ENCODE data around the gene DDX50.
"Not testable (repeated sequence)": the region's sequence is repeated elsewhere in the genome, so short reads cannot be mapped to it uniquely, and the experiment has no call there.

DDX50 gene

DNA sequence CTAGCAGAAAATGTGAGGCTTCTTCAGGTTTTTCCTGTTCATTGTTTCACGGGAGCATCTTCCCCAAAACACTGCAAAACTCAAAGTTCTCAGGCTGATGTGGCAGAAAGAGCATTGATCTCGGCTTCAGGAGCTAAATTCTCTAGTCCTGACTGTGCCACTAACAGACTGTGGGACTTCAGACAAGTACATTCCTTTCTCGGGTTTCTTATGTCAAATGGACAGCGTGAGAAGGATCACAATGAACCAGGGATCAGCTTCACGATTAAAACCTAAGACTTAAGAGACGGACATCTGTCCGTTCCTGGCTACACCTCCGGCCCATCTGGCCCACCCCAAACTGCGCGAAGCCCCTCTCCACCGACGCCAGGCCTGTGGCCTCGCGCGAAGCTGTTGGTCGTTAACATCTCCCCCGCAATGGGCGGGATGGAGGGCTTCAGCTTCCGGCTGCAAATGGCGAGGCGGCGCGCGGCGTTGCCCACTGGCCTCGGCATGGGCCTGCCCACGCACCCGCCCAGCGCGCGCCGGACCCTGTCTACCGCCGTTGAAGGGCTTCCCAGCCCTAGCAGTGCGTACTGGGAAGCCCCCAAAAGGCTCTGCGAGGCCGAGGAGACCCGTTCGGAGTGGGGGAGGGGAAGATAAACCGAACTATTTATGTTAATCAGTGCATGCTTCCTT is 549 bp upstream of the DDX50 start:
- DNase-seq (ENCODE audit: low read depth in 2 of 2, low spot score in 1 of 2) = no peak

DNA sequence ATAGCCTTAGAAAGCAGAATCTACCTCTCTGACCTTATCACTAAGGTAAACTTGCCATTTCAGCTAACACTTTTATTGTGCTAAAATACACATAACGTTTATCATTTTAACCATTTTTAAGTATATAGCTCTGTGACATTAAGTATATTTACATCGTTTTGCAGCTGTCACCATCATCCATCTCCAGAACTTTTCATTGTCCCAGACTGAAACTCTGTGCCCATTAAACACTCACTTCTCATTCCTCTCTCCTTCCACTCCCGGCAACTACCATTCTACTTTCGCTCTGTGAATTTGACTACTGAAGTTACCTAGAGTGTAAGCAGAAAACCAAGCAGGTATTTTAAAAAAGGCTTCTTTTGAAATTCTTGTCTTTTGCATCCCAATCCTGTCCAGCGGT is 1.3 kb downstream of the DDX50 start:
- DNase-seq (ENCODE audit: low read depth in 2 of 2, low spot score in 1 of 2) = no peak

DNA sequence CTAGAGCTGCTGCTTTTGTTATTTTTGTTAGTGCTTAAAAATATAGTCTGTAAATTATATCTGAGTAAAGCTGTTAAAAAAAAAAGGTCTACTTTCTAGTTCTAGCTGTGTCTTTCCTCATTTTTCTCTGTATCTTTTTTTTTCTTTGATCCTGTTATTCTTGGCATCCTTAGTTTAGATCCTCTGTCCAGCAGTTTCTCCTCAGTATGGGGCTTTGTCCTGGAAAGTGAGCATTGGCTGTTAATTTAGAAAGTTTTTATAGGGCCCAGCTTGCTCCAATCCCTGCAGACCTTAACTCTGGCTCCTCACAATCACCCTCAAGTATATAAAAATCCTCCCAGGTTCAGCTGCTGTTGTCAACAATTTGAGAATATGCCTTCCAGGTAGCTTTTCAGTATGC is 23.5 kb downstream of the DDX50 start:
- DNase-seq (ENCODE audit: low read depth in 2 of 2, low spot score in 1 of 2) = no peak

DNA sequence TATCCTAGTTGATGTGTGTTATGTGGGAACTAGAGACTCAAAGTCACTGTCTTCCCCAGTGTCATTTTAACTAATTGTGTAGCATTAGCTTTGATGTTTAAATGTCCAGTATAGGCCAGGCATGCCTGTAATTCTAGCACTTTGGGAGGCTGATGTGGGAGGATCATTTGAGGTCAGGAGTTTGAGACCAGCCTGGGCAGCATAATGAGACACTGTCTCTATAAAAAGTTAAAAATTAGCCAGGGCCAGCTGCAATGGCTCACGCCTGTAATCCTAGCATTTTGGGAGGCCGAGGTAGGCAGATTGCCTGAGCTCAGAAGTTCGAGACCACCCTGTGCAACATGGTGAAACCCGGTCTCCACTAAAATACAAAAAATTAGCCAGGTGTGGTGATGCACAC is 24.4 kb downstream of the DDX50 start:
- no peak for DNase-seq (ENCODE audit: low read depth in 2 of 2, low spot score in 1 of 2)

DNA sequence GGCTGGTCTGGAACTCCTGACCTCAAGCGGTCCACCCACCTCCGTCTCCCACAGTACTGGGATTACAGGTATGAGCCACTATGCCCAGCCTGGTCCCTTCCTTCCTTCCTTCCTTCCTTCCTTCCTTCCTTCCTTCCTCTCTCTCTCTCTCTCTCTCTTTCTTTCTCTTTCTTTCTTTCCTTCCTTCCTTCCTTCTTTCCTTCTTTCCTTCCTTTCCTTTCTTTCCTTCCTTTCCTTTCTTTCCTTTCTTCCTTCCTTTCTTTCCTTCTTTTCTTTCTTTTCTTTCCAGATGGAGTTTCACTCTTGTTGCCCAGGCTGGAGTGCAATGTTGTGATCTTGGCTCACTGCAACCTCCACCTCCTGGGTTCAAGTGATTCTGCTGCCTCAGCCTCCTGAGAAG is 28.0 kb downstream of the DDX50 start:
- not testable (repeated sequence) for DNase-seq (ENCODE audit: low read depth in 2 of 2, low spot score in 1 of 2)

DNA sequence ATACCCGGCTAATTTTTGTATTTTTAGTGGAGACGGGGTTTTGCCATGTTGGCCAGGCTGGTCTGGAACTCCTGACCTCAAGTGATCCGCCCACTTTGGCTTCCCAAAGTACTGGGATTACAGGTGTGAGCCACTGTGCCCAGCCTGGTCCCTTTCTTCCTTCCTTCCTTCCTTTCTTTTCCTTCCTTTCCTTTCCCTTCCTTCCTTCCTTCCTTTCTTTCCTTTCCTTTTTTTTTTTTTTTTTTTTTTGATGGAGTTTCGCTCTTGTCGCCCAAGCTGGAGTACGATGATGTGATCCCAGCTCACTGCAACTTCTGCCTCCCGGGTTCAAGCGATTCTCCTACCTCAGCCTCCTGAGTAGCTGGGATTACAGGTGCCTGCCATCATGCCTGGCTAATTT is 28.8 kb downstream of the DDX50 start:
- not testable (repeated sequence) for DNase-seq (ENCODE audit: low read depth in 2 of 2, low spot score in 1 of 2)

DNA sequence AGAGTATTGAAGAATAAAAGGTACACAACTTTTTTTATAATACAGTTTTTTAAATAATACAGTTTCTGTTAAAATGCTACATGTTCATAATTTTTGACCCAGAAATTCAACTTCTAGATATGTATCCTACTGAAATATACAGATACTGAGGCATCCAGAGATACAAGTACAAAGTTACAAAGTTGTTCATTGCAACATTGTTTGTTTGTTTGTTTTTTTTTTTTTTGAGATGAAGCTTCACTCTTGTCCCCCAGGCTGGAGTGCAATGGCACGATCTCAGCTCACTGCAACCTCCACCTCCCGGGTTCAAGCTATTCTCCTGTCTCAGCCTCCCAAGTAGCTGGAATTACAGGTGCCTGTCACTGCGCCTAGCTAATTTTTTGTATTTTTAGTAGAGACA is 31.7 kb downstream of the DDX50 start:
- DNase-seq (ENCODE audit: low read depth in 2 of 2, low spot score in 1 of 2) = not testable (repeated sequence)

DNA sequence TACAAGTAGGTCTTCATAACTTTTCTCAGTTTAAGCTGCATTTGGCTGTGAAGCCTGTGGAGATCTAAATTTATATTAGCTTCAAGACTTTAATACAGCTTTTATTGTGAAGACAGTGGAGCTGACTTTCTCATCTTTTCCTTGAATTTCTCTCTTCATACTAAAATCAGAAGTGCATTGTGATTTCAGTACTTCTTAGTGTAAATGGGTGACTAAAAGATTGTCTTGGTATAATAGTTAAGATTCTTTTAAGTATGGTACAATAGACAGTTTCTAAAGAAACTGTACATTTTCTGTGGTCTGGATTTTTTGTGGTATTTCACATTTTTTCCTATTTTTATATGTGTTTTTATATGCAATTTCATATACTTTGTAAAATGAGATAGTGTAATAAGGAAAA is 33.9 kb downstream of the DDX50 start:
- no peak for DNase-seq (ENCODE audit: low read depth in 2 of 2, low spot score in 1 of 2)

DNA sequence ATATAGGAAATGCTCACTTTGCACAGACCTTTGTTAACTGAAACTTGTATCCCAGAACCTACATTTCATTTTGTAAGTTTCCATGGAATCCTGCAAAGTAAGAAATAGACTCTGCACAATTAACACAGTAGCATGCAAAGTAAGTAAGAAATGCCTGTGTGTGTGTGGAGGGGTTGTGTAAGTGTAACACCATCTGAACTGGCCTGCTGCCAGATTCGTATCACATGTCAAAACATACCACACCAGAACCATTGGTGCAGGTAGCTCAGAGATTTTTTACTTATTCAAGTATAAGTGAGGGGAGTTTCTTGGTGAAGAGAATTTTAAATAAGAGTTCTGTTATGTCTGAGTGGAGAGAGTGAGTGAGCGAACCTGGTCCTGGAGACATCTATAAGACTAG is 37.0 kb downstream of the DDX50 start:
- no peak for DNase-seq (ENCODE audit: low read depth in 2 of 2, low spot score in 1 of 2)

DNA sequence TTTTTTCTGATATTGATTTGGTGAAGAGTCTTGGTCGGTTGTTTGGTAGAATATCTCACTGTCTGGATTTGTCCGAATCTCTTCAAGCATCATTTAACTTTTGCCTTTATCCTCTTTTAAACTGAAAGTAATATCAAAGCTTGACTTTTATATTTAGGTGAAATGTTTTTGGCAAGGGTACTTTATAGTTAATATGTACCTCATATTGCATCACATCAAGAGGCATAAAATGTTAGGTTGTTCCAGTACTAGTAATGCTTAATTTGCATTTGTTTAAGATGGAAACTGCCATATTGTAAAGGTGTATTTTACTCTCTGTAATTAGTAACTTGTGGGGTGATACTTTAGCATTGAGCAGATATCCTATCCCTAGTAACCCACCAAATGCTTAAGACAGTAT is 37.8 kb downstream of the DDX50 start:
- no peak for DNase-seq (ENCODE audit: low read depth in 2 of 2, low spot score in 1 of 2)

DNA sequence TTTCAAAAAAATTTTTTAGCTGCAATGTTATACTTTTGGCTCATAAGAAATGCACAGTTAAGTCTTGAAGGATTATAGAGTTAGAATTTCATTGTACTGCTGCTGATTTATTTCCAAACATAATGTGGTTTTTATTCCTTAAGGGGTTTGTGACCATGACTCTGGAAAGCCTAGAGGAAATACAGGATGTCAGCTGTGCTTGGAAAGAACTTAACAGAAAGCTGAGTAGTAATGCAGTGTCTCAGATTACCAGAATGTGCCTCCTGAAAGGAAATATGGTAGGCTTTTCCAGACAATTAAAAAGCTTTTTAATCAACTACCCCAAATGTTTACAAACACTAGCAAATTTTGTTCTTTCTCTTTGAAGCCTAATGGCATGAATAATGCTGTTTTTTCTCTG is 39.8 kb downstream of the DDX50 start:
- DNase-seq (ENCODE audit: low read depth in 2 of 2, low spot score in 1 of 2) = not testable (repeated sequence)

DNA sequence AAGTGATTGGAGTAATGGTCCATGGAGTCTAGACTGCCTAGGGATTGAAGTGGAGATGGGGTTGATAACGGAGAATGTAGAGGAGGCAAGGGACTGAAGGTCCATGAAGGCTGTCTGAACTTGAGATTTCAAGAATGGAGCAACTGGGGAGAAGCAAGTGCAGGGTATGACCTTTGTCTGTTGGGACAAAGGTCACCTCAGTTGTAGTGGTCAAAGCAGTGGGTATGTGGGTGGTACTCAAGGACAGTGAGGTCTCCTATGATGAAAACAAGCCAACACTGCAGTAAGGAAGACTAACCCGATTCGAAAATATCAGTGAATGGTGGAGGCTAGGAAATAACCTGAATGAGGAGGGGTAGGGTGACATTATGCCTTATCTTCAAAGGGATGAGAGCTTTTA is 49.5 kb downstream of the DDX50 start:
- DNase-seq (ENCODE audit: low read depth in 2 of 2, low spot score in 1 of 2) = no peak

DNA sequence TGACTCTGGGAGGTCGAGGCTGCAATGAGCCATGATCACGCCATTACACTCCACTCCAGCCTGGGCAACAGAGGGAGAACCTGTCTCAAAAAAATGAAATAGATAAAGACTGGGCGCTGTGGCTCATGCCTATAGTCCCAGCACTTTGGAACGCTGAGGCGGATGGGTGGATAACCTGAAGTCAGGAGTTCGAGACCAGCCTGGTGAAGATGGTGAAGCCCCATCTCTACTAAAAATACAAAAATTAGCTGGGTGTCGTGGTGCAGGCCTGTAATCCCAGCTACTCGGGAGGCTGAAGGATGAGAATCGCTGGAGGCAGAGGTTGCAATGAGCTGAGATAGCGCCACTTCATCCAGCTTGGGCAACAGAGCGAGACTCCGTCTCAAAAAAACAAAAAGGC is 53.8 kb downstream of the DDX50 start:
- no peak for DNase-seq (ENCODE audit: low read depth in 2 of 2, low spot score in 1 of 2)

DNA sequence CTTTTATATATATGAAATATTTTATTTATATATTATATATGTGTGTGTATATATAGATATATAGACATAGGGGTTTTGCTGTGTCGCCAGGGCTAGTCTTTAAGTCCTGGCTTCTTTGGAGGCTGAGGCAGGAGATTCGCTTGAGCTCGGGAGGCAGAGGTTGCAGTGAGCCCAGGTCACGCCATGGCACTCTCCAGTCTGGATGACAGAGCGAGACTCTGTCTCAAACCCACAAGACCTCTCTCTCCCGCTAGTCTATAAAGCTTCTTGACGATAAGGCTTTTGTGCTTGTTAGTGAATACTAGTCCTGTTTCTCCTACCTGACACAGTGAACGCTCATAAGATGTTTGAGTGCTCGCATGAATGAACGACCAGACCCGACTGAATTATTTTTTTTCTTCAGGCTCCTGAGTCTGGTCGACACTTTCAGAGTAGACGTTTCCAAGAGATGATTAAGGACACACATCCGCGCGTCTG is 54.3 kb downstream of the DDX50 start:
- DNase-seq (ENCODE audit: low read depth in 2 of 2, low spot score in 1 of 2) = no peak

DNA sequence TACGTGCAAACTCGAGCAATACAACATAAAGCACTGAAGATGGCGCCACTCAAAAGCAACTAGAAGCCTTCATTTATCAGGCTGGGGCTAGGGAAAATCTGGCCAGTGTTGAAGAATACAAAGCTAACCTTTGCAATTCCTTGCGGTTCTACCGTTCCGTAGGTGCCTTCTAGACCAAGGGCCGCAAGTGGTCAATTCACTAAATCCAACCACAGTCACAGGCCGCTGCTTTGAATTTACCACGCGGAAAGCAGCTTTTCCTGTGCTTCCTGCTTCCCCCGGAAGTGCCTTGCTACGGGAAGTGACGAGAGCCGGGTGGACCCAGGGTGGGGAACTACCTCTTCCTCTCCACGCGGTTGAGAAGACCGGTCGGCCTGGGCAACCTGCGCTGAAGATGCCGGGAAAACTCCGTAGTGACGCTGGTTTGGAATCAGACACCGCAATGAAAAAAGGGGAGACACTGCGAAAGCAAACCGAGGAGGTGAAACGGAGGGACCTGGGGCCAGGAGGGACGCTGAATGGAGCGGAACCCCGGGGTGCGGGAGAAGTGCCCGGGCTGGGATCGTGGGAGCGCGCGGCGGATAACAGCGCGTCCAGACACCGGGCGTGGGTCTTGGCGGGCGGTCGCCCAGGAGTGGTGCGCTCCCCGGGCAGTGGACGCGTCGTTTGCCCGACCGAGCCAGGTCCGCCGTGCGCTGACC is 54.9 kb downstream of the DDX50 start, which contains the start of gene DDX21:
Gene DDX21 (plus strand): TSS at position 339 of the 701 bp plus-strand sequence. CDS start 56 bp downstream, at position 395.
- peak; percentile 76 for DNase-seq (ENCODE audit: low read depth in 2 of 2, low spot score in 1 of 2)

DNA sequence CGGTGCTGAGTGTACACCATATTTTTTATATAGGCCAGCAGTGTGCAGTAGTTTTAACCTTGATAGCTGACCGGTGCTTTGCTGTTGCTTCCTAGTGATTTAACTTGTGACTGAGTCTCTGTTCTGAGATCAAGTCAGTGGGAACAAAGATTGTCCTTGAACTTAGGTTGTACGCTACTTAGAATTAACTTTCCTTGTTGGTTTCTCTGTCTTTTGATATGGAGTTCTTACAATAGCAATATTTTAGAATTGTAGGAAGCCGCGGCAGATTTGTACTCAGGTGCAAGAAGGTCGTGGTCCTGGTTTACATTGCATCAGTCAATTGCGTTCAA is 56.1 kb downstream of the DDX50 start:
- DNase-seq (ENCODE audit: low read depth in 2 of 2, low spot score in 1 of 2) = no peak

DNA sequence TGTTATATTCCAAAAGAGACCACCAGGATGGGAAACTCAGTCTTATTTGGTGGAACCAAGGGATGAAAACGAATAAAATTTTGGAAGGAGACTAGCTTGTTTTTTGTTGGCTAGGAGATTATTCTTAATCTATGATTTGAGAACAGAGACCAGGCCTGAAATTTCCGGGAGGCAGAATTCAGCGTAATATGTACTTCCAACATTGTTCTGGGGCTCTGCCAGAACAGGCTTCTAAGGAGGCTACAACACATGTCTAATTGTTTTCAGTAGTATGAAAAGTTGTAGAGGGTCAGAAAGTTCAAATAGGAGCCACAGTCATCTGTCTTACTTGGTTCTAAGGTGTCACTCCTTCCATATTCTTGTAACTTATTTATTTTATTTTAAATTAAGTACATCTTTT is 56.5 kb downstream of the DDX50 start:
- no peak for DNase-seq (ENCODE audit: low read depth in 2 of 2, low spot score in 1 of 2)

DNA sequence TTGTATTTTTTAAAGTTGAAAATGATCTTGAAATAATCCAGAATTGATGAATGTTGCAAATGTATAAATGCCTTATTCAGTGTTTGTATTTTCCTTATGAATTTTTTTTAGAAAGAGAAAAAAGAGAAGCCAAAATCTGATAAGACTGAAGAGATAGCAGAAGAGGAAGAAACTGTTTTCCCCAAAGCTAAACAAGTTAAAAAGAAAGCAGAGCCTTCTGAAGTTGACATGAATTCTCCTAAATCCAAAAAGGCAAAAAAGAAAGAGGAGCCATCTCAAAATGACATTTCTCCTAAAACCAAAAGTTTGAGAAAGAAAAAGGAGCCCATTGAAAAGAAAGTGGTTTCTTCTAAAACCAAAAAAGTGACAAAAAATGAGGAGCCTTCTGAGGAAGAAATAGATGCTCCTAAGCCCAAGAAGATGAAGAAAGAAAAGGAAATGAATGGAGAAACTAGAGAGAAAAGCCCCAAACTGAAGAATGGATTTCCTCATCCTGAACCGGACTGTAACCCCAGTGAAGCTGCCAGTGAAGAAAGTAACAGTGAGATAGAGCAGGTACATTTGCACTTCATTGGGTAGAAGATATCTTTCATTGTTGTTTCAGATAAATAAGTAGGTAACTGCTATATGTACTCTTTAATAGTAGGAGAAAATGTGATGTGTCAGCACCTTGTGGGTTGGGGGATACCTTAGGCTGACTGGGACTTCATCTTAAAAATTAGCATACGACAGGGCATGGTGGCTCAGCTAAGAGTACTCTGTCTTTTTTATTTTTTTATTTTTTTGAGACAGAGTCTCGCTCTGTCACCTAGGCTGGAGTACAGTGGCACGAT is 58.8 kb downstream of the DDX50 start:
- no peak for DNase-seq (ENCODE audit: low read depth in 2 of 2, low spot score in 1 of 2)

DNA sequence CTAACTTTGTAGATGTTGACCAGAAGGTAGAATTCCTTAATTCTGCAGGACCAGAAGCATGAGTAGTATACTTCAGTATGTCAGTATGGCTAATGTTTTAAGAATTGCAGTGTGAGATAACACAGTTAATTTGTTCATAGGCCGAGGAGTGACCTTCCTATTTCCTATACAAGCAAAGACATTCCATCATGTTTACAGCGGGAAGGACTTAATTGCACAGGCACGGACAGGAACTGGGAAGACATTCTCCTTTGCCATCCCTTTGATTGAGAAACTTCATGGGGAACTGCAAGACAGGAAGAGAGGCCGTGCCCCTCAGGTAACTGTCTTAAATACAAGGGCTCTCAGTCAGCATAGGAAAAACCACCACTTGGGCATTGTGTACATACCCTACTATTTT is 62.0 kb downstream of the DDX50 start:
- no peak for DNase-seq (ENCODE audit: low read depth in 2 of 2, low spot score in 1 of 2)

DNA sequence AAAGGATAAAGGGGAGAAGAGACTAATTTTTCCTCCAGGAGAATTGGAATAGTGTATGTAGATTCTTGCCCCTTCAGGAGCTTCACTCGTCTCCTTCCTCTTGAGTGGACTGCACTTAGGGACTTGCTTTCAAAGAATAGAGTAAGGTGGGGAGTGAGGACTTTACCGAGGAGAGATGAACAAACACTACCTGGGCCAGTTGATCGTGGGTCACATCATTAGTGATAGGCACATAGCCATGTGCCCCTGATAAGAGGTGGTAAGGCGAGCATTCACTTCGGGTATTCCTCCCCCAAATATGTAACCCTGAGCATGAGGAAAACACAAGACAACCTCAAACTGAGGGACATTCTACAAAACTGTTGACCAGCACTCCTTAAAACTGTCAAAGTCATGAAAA is 72.9 kb downstream of the DDX50 start:
- no peak for DNase-seq (ENCODE audit: low read depth in 2 of 2, low spot score in 1 of 2)

DNA sequence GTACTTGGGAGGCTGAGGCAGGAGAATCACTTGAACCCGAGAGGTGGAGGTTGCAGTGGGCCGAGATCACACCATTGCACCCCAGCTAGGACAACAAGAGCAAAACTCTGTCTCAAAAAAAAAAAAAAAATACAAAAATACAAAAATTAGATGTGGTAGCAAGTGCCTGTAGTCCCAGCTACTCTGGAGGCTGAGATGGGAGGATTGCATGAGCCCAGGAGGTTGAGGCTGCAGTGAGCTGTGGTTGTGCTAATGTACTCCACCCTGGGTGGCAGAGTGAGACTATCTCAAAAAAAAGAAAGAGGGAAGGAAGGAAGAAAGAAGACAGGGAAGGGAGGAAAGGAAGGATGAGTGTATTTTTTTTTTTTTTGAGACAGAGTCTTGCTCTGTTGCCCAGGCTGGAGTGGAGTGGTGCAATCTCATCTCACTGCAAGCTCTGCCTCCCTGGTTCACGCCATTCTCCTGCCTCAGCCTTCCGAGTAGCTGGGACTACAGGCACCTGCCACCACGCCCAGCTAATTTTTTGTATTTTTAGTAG is 74.9 kb downstream of the DDX50 start:
- DNase-seq (ENCODE audit: low read depth in 2 of 2, low spot score in 1 of 2) = not testable (repeated sequence)

DNA sequence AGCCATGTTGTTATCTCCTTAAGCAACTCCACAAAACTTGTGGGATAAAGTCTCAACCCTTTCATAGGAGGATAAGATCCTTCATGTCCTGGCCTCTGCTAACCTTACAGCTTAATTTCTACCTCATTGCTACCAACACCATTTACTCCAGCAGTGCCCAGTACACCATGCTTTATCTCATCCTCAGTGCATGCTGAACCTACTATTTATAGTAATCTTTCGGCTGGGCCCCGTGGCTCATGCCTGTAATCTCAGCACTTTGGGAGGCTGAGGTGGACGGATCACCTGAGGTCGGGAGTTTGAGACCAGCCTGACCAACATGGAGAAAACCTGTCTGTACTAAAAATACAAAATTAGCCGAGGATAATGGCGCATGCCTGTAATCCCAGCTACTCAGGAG is 78.6 kb downstream of the DDX50 start:
- not testable (repeated sequence) for DNase-seq (ENCODE audit: low read depth in 2 of 2, low spot score in 1 of 2)
